Activated naive CD8-positive, alpha-beta T cell treated with anti-CD3 and anti-CD28 coated beads, Interleukin-2, amount 10 ng/mL, durations not matched to agents 7 days and 5 days (primary cell): ENCODE data around the gene MFAP2. TPM values are rescaled to one million over a fixed set of nuclear protein-coding genes. Genes with fewer than 3 reads are reported as not detected.

Source experiments
- total RNA-seq, 2 experiments: library from RNA; stranded (reverse); gene quantifications; one replicate each; pipeline ENCODE4 v1.2.3, GENCODE V29; 2021

The MFAP2 gene
- total RNA-seq, 2 experiments from 2014 or later, result not detected

Other genes with a start within 250 kb of the MFAP2 start
- gene RNU1-4, start 240.1 kb downstream of the MFAP2 start, total RNA-seq, result 1,000 to 10,000 TPM; 3,257 to 3,430 TPM
- gene RNU1-2, start 84.6 kb downstream of the MFAP2 start, total RNA-seq, result 1,000 to 10,000 TPM; 3,257 to 3,430 TPM
- 10 to 100 TPM; 63.0 to 69.8 TPM for gene CROCC, start 58.7 kb downstream of the MFAP2 start, total RNA-seq
- gene ATP13A2, start 31.3 kb upstream of the MFAP2 start, total RNA-seq, result 10 to 100 TPM; 45.1 to 45.3 TPM
- gene SDHB, start 73.4 kb upstream of the MFAP2 start, total RNA-seq, result 10 to 100 TPM; 72.4 to 74.7 TPM
- gene PADI2, start 138.8 kb upstream of the MFAP2 start, total RNA-seq, result under 1 TPM; 0.08 to 0.23 TPM
- not detected for gene PADI1, start 224.5 kb upstream of the MFAP2 start, total RNA-seq